ENCODE measurements around the gene COX6A2.

COX6A2 gene

DNA sequence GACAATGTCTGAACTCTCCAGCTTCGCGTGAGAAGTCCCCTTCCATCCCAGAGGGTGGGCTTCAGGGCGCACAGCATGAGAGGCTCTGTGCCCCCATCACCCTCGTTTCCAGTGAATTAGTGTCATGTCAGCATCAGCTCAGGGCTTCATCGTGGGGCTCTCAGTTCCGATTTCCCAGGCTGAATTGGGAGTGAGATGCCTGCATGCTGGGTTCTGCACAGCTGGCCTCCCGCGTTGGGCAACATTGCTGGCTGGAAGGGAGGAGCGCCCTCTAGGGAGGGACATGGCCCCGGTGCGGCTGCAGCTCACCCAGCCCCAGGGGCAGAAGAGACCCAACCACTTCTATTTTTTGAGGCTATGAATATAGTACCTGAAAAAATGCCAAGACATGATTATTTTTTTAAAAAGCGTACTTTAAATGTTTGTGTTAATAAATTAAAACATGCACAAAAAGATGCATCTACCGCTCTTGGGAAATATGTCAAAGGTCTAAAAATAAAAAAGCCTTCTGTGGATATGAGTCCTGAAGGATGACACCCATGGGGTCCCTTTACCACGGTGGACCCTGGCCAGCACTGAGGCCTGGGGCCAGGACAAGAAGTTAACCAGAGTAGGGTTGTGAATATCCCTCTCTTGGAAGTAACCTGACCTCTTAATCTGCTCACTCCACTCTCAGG is 45.5 kb downstream of the COX6A2 start:
- POLR2A ChIA-PET = no interaction called here
- Histone ChIP-seq H3K27me3 (replicated peaks in 2 of 5; ENCODE audit: control insufficient read depth in 4 of 5, insufficient read depth in 5 of 5, low read length in 4 of 5) (no peaks in the 10 kb centered on the region), H3K4me1 (ENCODE audit: control extremely low read depth in 1 of 4, control insufficient read depth in 4 of 4, insufficient read depth in 4 of 4, low read length in 3 of 4) (peaks cover 0 to 10% (median 0%) of the 10 kb centered on the region in 4 experiments), H3K4me3 (ENCODE audit: control insufficient read depth in 1 of 7, extremely low read depth in 1 of 7, insufficient read depth in 4 of 7, low read depth in 2 of 7, low read length in 6 of 7) (no peak overlapping the region), H3K36me3 (ENCODE audit: control insufficient read depth in 4 of 4, insufficient read depth in 4 of 4, low read length in 3 of 4) (no peaks in the 10 kb centered on the region), H3K27ac (ENCODE audit: insufficient read depth in 1 of 2, low read depth in 1 of 2, low read length in 2 of 2, poor library complexity in 1 of 2, severe bottlenecking in 2 of 2) (no peak overlapping the region), H3K9me3 (ENCODE audit: control extremely low read depth in 1 of 5, control insufficient read depth in 4 of 5, insufficient read depth in 2 of 5, low read depth in 1 of 5, low read length in 4 of 5) (no peaks in the 10 kb centered on the region)
- WGBS (ENCODE audit: insufficient coverage) = 44% methylated on average over 9 of the region's 14 CpGs
- peak; percentile 69 to 84 (median 81) for DNase-seq
- CTCF ChIA-PET = interaction anchor here (0.7 to 5.5 kb wide), 28 partner anchors 8 to 487 kb away, joined by 3 to 33 read pairs (median 5); partner anchors contain the start of genes COX6A2, ITGAD, PYCARD and PYDC1

DNA sequence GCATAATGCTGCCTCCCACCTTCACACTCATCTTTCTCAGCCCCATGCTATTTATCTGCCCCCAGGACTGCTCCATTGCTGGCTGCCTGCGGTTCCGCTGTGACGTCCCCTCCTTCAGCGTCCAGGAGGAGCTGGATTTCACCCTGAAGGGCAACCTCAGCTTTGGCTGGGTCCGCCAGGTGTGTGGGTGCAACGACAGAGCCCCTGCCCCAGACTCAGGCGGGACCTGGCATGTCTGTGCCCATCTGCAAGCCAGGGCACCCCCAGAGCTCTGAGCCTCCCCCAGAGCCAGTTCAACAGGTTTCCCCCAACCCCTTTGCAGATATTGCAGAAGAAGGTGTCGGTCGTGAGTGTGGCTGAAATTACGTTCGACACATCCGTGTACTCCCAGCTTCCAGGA is 48.0 kb downstream of the COX6A2 start:
- Histone ChIP-seq H3K36me3 (ENCODE audit: control insufficient read depth in 4 of 4, insufficient read depth in 4 of 4, low read length in 3 of 4) (no peaks in the 10 kb centered on the region), H3K27me3 (replicated peaks in 2 of 5; ENCODE audit: control insufficient read depth in 4 of 5, insufficient read depth in 5 of 5, low read length in 4 of 5) (no peaks in the 10 kb centered on the region), H3K9me3 (ENCODE audit: control extremely low read depth in 1 of 5, control insufficient read depth in 4 of 5, insufficient read depth in 2 of 5, low read depth in 1 of 5, low read length in 4 of 5) (peaks cover 0 to 2% (median 0%) of the 10 kb centered on the region in 5 experiments), H3K27ac (ENCODE audit: insufficient read depth in 1 of 2, low read depth in 1 of 2, low read length in 2 of 2, poor library complexity in 1 of 2, severe bottlenecking in 2 of 2) (no peak overlapping the region), H3K4me3 (ENCODE audit: control insufficient read depth in 1 of 7, extremely low read depth in 1 of 7, insufficient read depth in 4 of 7, low read depth in 2 of 7, low read length in 6 of 7) (no peak overlapping the region), H3K4me1 (ENCODE audit: control extremely low read depth in 1 of 4, control insufficient read depth in 4 of 4, insufficient read depth in 4 of 4, low read length in 3 of 4) (peaks cover 0 to 3% (median 0%) of the 10 kb centered on the region in 4 experiments)
- 97% methylated on average over 11 of the region's 12 CpGs for WGBS (ENCODE audit: insufficient coverage)
- POLR2A ChIA-PET = interaction anchor here (1.0 kb wide), 1 partner anchor 180 kb away, joined by 3 read pairs; no protein-coding TSS in a partner anchor
- CTCF ChIA-PET = interaction anchor here (1.3 kb wide), 2 partner anchors 24 to 77 kb away, joined by 3 read pairs; no protein-coding TSS in a partner anchor
- no peak for DNase-seq
